ENCODE measurements around the gene AADACL4.

GRCh38 chr1:12637693-12638092 lies 6.2 kb upstream of the AADACL4 start:
- TF ChIP-seq POLR2A (IDR thresholded peaks at IDR 0.05; ENCODE audit: low read length) (no peak), GATA1 (IDR thresholded peaks at IDR 0.05; ENCODE audit: low read depth, low read length) (no peak)
